GM18861 (cell line): Measurements from ENCODE around the gene PIF1.

Source experiments
- ATAC-seq: cut with Tn5 transposase; IDR thresholded peaks from one replicate; pipeline ENCODE4 v1.9.1; 2021; ENCODE audit not compliant: unreplicated experiment

The PIF1 gene

DNA sequence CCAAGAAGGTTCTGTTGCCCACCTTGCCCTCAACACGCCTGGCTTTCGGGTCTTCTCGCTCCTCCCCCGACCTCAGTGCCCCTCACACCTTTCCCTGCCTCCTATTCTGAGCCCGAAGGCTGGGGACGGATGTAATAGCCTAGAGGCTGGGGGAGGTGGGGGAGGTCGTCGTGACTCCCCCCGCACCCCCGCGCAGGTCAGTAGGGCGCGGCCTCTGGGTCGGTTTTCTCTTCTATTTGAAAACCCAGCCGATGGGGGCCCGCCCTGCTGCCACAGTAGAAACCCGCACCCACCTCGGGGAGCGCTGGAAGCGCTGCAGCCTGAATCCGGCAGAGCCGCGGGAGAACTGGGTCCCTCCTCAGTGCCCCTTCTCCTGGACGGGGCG, 49.1 kb downstream of the PIF1 start:
- no peak for ATAC-seq

DNA sequence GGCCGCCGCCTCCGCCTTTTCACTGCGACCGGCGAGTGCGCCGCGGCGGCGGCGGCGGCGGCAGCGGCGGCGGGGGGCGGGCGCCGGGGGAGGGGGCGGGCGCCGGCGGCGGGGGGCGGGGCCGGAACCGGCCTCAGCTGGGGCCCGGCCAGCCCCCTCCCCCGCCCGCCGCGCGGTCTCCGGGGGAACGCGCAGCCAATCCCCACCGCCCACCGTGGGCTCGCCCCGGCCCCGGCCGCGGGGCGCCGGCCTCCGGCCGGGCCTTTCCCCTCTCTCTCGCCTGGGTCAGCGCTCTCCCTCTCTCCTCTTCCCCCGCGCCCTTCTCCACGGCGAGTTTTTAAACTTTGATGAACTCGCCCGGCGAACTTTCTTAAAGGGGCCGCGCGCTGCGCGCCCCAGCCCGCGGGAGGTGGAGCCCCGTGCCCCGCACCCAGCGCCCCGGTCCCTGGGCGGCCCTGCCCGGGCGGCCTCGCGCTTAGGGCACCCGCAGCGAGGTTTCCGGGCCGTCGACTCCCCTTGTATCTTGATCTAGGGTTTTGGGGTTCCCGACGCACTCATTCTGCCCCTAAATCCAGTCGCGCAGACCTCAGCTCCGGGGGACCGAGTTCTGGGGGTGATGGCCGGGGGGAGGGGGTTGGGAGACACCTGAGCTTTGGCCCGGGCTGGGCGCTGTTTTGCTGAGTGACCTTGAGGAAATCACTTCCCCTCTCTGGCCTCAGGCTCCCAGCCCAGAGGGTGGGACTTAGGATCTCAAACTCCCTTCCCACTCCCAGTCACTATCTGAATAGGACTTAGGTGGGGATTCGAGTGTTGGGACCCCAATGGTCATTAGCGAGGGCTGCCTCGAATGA, 49.7 kb downstream of the PIF1 start, which contains the start of gene RBPMS2:
TSS of gene RBPMS2 (minus strand) at position 39 of the 851 bp plus-strand sequence. CDS start 270 bp downstream, outside the sequence.
- ATAC-seq, result no peak

DNA sequence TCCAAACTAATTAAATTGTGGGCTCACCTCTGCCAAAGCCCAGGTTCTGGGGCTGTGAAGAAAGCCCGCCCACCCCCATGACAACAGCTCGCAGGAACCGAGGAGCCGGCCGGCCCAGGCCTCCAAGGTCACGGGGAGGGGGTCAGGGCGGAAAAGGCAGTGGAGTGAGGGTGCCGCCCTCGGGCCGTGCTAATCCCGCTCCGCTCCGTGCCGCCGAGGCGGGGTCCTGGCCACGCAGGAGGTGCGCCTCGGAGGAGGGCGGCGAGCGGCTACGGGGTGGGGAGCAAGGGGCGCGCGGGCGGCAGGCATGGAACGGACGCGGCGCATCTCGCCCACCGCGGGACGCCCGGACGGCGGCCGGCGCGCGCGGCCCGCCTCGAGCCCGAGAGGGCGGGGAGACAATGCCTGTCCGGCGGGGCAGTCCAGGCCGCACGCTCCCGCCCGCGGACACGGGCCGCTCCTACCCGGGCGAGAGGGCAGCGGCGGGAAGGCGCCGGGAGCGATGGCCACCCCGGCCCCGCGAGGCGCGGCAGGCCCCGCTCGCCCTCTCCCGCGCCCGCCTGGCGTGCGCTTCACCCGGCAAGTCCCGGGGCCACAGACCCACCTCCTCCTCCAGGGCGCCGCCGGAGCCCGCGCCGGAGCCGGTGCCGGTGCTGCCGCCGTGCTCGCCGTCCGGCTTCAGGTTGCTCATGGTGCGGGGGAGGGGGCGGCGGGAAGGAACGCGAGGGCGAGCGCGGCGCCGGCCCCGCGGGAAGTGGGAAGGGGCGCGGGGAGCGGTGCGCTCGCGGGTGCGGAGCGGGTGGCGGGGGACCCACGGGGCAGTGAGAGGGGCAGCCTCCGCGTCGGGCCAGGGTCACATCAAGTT, 50.6 kb downstream of the PIF1 start:
- no peak for ATAC-seq

DNA sequence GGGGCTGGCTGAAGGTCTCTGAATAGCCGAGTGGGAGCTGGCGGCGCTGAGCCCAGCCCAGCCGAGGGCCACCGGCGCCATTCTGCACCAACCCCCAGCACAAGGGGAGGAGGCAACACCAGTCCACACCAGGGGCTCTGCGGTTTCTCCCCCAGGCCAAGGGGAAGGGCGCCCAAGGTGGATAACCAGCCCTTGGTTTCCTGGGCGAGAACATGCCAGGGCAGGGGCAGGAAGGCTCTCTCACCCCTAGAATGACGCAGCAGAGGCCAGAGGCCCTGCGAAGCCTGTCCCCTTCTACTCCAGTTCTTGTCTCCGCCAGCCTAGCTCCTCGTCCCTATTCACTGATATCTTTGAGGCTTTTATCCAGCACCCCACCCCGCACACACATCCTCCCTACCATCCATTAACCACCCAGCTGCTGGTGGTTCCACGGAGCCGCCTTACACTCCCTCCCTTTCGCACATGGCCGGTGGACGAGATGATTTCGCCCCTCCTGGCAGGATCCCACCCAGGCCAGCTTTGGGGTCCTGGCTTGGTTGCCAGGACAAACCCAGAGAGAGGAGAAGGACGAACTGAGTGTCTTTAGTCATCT, 51.3 kb downstream of the PIF1 start:
- no peak for ATAC-seq

DNA sequence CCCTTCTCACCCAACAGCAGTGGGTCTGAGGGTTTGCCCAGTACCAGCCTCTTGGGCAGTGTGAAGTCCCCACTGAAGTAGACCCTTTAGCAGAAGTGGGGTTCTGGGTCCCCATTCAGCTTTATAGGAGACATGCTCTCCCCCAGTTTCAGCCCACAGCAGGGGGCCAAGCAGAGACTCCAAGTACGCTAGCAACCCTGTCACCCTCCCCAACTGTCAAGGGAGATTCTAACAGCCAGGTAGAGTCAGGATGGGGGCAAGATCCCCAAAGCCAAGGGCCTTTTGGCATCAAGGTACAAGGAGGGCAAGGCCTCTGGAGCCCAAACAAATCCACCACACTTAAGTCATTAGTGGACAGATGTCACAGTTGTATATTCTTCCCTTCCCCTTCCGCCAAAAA, 51.8 kb downstream of the PIF1 start:
- no peak for ATAC-seq

DNA sequence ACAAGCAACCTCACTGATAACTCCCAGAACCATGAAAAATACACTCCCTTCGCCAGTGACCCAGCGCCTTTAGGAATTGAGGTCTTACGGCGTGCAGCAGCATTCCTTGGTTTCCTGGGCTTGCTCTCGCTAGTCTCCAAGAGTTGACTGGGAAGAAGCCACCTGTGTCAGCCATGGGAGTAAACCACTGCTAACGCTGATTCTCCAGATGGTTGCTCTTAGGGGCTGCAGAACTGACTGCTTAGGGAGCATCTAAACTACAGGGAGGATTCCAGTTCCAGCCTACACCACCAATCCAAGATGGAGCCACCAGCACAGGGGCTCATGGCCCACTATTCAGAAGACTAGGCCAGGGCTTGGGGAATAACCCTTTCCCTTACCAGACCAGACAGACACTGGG, 52.5 kb downstream of the PIF1 start:
- ATAC-seq, result no peak

DNA sequence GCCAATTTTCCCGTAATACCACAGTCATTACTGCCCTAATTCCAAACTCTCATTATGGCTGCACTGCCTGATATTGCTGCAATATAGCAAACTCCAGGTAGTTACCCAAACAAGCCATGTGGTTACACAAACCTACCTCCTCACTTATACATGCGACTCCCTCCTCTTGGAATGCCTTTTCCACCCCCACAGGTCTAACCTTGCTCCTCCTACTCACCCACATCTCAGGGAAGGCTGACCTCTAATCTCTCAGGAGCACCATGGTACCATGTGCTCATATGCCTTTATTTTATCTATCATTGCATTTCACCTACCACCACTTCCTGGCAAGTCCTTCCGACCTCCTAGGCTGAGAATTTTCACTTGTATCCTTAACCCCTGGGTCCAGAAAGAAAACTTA, 53.0 kb downstream of the PIF1 start:
- no peak for ATAC-seq

DNA sequence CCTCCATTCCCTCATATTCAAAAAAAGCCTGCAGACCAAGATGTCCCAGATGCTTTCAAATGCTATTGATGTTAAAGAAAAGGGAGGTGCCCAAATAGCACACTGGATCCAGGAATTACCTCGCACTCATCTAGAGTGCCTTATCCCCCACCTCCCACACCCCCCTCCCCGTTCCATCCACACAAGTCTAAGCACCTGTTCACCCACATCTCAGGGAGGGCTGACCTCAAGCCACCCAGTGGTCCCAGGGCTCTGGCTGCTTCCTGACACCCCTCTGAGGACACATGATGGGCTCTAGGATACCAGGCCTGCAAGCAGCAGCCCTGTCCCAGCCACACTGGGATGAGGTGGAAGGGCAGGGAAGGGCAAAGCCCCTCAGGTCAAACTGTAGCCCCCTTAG, 54.8 kb downstream of the PIF1 start:
- ATAC-seq, result no peak

DNA sequence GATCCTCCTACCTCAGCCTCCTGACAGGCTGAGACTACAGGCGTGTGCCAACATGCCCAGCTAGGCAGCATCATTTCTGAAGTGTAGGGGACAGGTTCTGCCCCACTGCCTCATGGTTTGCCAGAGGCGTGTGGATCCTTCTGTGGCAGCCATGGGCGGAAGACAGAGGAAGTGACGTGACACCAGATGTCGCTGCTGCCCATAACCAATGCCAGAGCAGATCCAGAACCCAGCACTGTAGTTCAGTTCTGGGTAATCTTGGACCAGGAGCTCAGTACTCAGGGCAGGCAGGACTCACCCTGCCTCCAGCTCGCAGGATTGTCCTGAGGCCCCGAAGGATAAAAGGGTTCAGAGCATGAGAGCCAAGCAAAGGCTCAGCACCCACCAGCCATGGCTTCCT, 58.2 kb downstream of the PIF1 start:
- no peak for ATAC-seq

DNA sequence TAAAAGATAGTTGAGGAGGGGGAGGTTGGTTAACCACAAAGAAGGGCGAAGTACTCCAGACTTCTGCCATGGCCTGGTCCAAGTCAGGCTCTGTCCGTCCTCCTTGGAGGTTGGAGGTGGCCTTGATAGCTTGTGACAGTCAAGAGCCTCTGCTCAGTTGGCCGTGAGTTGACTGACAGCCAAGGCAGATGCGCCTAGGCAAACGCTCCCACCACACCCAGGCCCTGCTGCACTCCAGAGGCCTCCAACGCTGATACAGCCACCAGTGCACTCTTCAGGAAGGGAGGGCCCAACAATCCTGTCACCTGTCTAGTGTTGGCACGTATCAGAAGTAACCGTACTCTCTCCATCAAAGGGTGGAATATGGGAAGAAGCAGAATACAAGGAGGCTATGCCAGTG, 59.4 kb downstream of the PIF1 start:
- no peak for ATAC-seq
